GM18870 (cell line): ENCODE results near the gene NUP54.

ENCODE experiments used
- ATAC-seq: cut with Tn5 transposase; IDR thresholded peaks from one replicate; pipeline ENCODE4 v1.9.1; 2021; ENCODE audit warnings: moderate library complexity; ENCODE audit not compliant: unreplicated experiment

The NUP54 gene

DNA sequence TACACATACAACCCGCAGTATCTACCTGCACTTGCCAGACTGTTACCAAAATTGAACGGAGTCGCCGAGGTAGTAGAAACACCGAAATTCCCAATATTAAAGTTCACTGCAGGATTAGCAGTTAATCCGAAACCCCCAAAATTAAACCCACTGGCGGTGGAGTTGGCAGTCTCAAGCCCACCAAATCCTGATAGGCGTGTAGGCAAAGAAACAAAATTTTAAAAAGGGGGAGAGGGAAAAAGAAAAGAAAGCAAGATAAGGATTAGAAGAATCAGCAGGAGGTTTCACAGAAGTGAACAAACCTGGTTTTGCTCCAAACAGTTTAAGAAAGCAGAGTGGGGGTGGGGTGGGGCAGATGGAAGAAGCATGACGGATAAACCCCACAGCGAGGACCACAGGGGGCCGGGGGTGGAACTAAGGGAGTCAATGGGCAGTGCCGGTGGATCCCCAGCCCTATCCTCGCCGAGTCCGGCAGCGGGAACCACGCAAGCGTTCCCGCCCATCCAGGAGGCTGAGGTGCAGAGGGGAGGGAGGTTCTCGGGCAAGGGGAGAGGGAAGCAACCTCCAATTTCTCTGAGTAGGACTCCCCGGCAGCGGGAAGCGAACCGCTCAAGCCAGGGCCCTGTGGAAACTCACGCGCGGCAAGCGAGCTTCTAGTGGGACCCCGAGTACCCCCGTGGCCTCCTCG lies 599 bp downstream of the NUP54 start:
- peak; percentile 12 for ATAC-seq

DNA sequence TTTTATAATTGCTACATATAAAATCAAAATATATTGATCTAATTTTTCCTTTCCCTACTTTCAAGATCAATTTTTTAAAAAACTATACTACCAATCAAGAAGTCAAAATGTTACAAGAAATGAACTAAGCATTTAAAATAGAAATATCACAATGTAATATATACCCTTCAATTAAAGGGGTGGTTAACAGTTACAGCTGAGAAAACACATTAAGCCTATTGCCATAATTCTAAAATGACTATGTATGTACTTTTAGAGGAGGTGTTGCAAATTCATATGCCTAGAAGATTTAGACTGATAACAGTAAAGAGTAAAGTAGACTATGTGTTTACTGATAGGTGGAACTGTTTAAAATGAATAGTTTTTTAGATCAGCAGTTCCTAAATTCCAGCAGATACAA lies 3.7 kb downstream of the NUP54 start:
- no peak for ATAC-seq

DNA sequence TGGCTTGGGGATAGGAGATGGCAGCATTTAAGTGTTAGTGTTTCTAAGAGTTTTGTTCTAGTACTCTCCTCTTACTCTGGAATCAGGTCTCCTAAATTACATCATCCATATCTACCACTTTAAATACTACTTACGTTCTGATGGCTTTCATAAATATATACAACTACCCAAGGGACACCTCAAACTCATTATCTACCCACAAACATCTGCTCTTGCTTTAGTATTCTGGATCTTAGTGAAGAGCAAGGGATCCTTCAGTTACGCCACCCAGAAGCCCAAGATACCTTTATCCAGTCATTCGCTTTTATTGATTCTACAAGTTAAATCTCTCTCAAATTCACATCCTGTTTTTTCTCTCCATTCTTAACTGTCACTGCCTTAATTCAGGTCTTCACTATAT lies 7.0 kb downstream of the NUP54 start:
- ATAC-seq = no peak

DNA sequence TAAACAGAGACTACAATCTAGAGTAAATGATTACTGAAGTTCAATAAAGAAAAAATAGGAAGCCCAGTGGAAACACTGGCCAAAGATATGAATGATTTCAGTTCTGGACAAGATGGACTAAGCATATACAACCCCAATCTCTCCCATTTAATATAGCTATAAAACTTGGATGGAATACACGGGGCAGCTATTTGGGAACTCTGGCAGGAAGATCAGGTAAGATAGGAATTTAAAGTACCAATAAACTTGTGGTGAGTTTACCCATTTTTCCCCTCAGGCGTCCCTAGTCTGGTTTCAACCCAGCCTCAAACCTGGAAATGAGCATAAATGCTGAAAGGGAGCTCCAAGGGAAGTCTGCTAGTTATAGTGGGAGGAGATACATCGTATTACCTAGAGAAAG lies 20.4 kb downstream of the NUP54 start:
- no peak for ATAC-seq

DNA sequence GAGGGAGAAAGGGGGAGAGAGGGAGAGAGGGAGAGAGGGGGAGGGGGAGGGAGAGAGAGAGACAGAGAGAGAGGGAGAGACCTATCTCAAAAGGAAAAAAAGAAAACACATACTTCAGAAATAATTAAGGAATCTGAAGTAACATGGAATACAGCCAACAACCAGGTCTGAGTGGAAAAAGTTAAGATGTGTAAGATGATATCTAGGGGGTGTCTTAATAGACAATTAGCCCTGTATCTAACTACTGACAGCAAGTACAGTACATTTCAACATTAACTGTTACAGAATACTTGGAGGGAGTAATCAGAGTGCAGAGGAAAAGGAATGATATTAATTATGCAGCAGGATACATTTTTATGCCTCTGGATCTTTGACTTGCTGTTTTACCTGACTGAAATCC lies 22.4 kb downstream of the NUP54 start:
- ATAC-seq = no peak

DNA sequence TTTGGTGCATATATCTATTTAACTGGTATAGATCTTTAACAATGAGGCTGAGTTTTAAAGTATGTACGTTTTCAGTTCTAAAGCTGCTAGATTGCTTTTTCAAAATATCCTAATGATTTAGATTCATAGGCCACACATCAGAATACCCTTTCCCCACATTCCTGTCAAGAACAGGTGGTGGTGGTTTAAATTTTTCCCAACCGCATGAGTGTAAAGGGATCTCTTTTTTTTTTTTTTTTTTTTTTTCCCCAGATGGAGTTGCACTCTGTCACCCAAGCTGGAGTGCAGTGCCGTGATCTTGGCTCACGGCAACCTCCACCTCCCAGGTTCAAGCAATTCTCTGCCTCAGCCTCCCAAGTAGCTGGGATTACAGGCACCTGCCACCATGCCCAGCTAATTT lies 28.0 kb downstream of the NUP54 start:
- ATAC-seq = no peak

DNA sequence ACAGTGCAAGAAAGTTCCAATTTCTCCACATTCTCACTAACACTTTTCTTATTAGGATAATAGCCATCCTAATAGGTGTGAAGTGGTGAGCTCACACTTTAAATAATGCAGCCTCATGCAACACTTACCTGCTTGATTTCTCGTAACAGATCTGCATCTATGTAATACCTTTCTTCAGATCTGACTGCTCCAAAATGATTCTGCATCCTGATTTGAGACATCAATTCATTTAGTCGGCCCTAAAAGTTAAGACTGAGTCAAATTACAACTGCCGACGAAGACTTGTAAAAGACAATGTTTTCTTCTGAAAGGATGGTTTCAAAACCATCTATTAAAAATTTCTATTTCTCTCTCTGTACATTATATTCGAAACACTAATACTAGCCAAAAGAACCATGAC lies 30.7 kb downstream of the NUP54 start:
- ATAC-seq = no peak

DNA sequence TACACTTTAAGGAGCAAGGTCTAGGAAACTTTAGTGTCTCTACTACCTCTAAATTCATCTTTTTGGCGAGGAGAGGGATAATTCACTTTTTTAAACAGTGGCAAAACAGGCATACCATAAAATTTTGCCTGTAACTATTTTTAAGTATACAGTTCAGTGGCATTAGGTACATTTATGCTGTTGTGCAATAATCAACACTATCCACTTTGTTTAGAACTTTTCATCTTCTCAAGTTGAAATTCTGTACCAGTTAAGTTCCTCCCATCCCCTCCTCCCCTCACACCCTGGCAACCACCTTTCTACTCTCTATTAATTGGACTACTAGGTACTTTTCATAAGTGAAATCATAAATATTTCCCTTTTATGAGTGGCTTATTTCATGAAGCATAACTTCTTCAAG lies 31.4 kb downstream of the NUP54 start:
- ATAC-seq = no peak

DNA sequence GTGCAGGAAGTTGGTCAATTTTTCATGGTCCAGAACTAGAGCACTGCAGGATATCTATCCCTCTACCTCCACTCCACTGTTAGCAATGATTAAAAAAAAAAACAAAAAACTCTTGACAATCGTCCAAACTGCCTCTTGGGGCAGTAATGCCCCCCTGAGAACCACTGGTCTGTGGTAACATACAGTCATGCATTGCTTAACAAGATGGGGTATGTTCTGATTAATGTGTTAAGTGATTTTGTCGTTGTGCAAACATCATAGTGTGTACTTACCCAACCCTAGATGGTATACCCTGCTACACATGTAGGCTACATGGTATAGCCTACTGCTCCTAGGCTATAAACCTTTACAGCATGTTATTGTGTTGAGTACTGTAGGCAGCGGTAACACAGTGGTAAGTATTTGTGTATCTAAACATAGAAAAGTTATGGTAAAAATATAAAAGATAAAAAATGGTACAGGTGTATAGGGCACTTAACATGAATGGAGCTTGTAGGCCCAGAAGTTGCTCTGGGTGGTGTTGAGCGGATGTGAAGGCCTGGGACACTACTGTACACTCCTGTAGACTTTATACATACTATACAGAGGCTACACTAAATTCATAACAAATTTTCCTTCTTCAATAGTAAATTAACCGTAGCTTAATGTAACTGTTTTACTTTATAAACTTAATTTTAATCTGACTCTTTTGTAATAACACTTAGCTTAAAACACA lies 39.6 kb downstream of the NUP54 start:
- no peak for ATAC-seq

DNA sequence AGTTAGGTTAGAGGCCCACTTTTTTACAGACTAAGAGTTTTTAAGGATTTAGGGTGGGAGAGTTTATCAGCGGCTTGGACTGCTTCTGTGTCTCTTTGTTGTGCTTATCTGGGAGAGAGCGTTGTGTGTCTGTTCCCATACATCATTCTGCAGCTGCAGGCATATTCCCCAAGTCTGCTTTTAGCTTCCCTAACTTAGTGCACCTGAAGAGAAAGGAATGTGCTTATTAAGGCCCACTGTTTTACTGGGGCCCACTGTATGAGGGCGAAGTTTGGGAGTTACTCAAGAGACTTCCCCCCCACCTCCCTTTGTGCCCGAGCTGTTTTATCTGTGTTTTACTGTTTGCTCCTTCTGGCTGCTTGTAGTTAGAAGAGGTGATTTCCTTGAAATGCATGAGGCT lies 41.8 kb downstream of the NUP54 start:
- ATAC-seq = no peak

DNA sequence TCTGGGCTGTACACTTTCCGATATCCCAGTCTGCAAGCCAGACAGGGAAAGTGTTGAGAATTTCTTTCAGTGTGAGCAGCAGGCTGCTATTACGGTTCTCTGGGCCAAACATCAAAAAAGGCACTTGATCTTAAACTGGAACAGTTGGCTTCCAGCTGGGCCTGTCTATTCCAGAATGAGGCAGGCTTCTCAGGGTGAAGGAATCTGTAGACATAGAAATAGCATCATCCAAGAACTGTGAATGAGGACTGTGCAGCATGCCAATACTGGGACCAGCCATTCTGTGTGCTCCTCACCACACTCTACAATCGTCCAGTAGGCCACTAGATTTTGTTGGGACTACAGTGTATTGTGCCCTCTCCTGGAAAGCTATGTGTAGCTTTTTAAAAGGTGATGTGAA lies 42.5 kb downstream of the NUP54 start:
- no peak for ATAC-seq

DNA sequence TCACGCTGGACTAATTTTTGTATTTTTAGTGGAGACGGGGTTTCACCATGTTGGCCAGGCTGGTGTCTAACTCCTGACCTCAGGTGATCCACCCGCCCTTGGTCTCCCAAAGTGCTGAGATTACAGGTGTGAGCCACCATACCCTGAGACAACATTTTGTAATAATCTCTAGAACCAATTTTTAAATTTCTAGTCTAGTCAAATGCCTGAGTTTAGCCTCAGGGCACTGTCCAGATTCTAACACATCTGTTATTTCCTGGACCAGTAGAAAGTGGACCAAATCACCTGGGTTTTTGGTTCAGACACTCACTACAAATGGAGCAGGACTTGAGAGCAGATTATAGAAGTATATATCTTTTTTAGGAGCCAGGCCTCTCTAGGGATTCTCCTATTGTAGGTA lies 52.1 kb downstream of the NUP54 start:
- no peak for ATAC-seq

DNA sequence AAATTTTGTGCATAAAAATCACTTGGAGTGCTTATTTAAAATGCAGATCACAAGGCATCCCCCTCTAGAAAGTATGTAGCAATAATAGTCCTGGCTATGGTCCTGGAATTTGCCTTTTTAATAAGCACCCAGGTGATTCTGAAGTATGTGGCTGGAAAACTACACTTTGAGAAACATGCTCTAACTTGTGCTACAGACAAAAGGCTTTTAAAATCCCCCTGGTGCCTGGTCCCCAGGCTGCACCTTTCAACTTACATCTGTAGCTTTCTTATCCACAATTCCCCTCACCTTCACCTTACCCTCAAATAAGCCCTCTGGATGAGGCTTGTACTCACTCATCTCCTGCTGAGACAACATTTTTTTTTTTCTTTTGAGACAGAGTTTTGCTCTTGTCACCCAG lies 52.6 kb downstream of the NUP54 start:
- ATAC-seq = no peak

DNA sequence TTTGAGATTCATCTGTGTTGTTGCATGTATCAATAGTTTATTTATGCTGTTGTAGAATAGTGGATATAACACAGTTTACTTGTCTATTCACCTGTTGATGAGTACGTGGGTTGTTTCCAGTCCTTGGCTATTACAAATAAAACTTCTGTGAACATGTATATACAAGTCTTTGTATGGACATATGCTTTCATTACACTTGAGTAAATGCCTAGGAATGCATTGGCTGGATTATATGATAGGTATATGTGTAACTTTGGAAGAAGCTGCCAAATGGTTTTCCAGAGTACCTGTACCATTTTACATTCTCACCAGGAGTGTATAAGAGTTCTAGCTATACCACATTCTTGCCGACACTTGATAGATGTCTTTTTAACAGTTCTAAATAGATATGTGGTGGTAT lies 57.1 kb downstream of the NUP54 start:
- ATAC-seq = no peak

DNA sequence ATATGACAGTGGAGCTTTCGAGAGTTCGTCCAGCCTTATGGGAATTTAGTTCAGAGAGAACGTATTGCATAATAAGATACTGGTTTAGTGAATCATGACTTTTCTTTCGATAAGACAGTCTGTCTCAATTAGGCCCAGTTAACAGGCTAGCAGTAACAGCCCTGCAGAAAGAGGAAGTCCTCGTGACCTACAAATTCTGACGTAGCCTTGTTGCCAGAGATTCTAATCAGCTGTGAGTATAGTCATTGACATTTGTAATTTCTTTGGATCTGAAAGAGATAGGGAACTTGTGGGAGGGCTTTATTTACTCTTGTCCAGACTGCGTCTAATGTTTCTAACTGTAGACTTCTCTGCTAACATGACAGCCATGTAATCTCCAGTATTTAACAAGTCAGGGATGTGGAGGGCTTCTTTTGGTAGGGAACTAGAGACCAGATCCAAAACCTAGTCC lies 57.9 kb downstream of the NUP54 start:
- peak; percentile 48 for ATAC-seq

DNA sequence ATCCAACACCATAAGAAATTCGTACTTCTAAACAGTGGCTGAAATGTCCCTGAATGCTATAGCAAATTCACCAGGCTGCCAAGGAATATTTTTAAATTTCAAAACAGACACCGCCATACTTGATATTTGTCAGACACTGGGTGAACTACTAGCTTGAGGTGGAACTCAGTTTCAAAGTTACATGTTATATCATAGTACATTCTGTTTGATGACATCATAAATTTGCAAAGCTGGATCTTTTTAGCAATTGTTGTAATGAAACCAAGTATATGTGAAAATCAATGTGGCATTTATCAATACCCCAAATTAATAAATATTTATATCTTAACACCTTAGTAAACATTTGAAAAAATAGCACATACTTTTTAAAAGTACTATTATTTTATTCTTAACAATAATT lies 59.5 kb downstream of the NUP54 start:
- ATAC-seq = no peak

DNA sequence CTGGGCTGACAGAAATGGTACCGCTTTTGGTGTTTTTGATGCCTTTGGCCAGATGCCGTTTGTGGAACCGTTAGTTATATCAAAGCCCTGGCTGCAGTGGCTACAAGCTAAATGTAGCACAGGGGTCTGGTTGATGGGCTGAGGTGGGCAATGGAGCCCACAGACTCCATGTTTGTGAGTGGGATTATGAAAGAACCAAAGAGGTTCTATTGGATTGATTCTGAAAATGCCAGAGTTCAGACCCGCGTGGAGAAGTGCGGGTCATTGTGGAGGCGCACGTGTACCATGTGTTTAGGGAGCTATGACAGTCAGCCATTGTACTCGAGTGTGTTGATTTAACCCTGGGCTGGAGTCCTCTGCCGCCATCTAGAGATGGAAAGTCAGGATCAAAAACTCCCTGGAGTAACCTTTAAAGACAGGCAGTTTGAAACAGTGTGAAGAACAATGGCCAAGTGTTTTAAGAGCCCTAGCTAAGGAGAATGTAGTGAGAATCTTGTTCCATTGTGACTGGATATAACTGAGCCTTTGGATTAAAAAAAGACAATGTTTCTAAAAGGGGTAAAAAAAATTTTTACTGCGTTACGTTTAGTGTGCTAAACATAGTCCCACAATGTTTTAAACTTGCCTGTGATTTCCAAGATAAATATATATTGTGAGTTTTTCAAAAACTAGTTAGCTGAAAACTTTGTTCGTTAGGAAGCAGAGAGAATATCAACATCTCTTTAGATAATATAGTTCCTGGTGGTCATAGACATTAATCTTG lies 61.0 kb downstream of the NUP54 start:
- no peak for ATAC-seq

DNA sequence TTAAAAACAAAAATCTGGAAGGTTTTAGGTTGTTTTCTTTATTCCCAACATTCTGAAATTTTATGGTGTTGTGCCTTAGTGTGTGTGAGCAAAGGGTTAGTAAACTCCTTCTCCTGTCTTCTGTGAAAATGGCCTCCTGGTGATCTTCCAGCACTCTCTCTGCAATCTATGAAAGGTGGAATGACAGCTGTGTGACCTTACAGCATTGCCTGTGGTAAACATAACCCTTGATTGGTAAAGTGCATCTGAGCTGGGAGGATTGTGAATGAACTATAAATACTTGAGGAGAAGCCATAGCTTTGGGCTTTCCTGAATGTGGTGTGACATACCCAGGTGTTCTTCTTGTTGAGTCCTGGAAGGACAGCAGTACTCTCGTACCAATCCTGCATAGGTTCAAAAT lies 63.7 kb downstream of the NUP54 start:
- ATAC-seq = no peak

DNA sequence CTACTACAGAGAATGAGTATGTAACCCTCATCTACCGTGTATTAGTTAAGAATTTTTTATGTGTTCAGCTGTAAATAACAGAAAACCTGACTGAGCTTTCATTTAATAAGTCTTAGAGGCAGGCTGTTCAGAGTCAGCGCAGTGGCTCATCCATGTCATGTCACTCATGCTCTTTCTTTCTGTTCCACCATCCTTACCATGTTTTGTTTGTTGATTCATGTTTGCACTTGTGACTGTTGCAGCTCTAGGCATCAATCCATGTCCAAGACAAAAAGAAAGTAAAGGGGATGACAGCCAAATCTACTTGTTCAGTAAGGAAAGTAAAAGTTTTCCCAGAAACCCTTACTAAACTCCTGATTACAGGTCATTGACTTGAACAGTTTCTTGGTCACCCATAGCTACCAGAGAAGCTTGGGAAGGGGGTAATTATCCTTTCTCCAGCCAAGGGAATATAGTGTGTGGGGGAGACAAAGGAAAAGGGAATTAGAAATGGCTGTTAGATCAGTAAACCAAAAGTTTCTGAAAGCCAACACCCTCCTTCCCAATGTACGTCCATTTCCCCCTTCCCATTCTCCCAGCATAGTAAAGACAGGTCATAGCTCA lies 64.7 kb downstream of the NUP54 start:
- ATAC-seq = no peak

DNA sequence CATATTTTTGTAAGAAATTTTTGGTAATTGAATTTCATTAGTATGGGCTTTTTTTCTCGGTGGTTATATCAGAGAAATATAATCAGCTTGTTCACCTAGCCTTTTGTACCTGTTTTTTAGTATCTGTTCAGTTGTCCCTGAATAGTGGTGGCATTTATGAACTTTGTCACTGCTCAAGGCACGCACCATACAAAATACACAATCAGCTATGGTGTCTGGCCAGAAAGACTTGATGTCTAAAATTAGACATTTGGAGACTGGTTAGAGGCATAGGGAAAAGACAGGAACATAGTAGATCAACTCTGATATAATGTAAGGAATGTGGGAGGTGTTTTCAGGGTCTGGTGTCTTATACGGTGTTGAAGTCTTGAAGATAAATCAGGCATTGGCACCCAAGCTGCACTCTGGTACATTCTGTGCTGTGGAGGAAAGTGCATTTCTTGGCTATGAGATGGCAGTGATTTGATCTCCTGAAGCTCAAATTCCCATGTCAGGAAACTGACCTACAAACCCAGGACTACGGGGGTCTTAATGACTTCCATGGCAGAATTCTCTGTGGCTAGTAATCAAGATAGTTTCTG lies 70.1 kb downstream of the NUP54 start:
- no peak for ATAC-seq

DNA sequence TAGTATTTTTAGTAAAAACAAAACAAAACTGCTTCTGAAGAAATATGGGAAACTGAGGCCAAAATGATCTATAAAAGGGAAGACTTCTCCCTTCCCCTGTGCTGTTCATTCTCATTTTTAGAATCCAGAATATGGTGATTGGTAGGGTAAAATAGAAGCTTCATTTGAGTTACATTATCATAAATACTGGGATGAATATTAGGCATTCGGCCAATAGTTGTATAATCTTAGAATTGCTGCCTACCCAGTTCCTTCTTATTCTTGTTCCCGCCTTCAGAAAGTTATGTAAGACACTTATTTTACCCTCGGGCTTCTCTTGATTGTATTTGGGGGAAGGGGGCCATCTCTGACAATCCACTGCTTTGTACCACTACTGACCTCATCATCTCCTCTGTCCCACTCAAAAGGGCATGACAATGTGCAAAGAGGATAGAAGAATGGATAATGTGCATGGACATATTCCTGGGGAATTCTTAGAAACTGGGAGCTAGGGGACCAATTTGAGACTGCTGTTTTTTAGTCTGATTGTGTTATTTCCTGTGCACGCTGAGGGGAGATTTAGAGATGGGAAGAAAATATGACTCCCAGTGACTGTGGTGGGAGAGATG lies 73.1 kb downstream of the NUP54 start:
- no peak for ATAC-seq
